ENCODE measurements around the gene C2orf81. TPM values are rescaled to one million over a fixed set of nuclear protein-coding genes. Genes with fewer than 3 reads are reported as not detected.

Gene C2orf81
- total RNA-seq, 1 donor from 2014 or later, result 6.0 TPM

GRCh38 chr2:74384051-74384450, 37.4 kb downstream of the C2orf81 start:
- no peak for TF ChIP-seq CTCF (IDR thresholded peaks at IDR 0.05; ENCODE audit: unreplicated experiment)
- H3K9me3 Mint-ChIP-seq, result no peaks in the 10 kb centered on the region
- no peak overlapping the region for H3K4me3 Mint-ChIP-seq
- no peak for DNase-seq (ENCODE audit: low spot score in 2 of 2, unreplicated experiment in 2 of 2)
- no peaks in the 10 kb centered on the region for H3K27me3 Mint-ChIP-seq (ENCODE audit: low read depth)
- H3K4me1 Mint-ChIP-seq, result peaks cover 10% of the 10 kb centered on the region
- no peaks in the 10 kb centered on the region for H3K36me3 Mint-ChIP-seq
- no peak overlapping the region for H3K27ac Mint-ChIP-seq

- Mint-ChIP-seq H3K27ac (no peak overlapping the region), H3K36me3 (no peaks in the 10 kb centered on the region), H3K27me3 (ENCODE audit: low read depth) (no peaks in the 10 kb centered on the region), H3K4me3 (no peak overlapping the region), H3K9me3 (no peaks in the 10 kb centered on the region), H3K4me1 (peaks cover 10% of the 10 kb centered on the region)
- no peak for DNase-seq (ENCODE audit: low spot score in 2 of 2, unreplicated experiment in 2 of 2)
- TF ChIP-seq CTCF (IDR thresholded peaks at IDR 0.05; ENCODE audit: unreplicated experiment), result no peak
Observed at GRCh38 chr2:74383254-74383653, 38.2 kb downstream of the C2orf81 start.

GRCh38 chr2:74381751-74382150, 39.7 kb downstream of the C2orf81 start:
- DNase-seq (ENCODE audit: low spot score in 2 of 2, unreplicated experiment in 2 of 2), result no peak
- H3K27me3 Mint-ChIP-seq (ENCODE audit: low read depth), result no peaks in the 10 kb centered on the region
- no peak overlapping the region for H3K4me3 Mint-ChIP-seq
- no peaks in the 10 kb centered on the region for H3K36me3 Mint-ChIP-seq
- no peak for TF ChIP-seq CTCF (IDR thresholded peaks at IDR 0.05; ENCODE audit: unreplicated experiment)
- no peaks in the 10 kb centered on the region for H3K9me3 Mint-ChIP-seq
- H3K27ac Mint-ChIP-seq, result no peak overlapping the region
- peaks cover 10% of the 10 kb centered on the region for H3K4me1 Mint-ChIP-seq

GRCh38 chr2:74379851-74380789, 41.3 kb downstream of the C2orf81 start, which contains the start of gene DCTN1:
Gene DCTN1 (minus strand): TSS chr2:74380311. CDS start chr2:74380037, 274 bp downstream.
- Mint-ChIP-seq H3K27me3 (ENCODE audit: low read depth) (no peaks in the 10 kb centered on the region), H3K36me3 (no peaks in the 10 kb centered on the region), H3K9me3 (no peaks in the 10 kb centered on the region), H3K4me1 (peaks cover 12% of the 10 kb centered on the region), H3K4me3 (peak within 1 kb of the TSS; percentile 49), H3K27ac (peak within 1 kb of the TSS; percentile 76)
- DNase-seq (ENCODE audit: low spot score in 2 of 2, unreplicated experiment in 2 of 2), result no peak
- no peak for TF ChIP-seq CTCF (IDR thresholded peaks at IDR 0.05; ENCODE audit: unreplicated experiment)

GRCh38 chr2:74378007-74378406, 43.4 kb downstream of the C2orf81 start:
- no peak for DNase-seq (ENCODE audit: low spot score in 2 of 2, unreplicated experiment in 2 of 2)
- no peak overlapping the region for H3K4me3 Mint-ChIP-seq
- no peak for TF ChIP-seq CTCF (IDR thresholded peaks at IDR 0.05; ENCODE audit: unreplicated experiment)
- H3K27me3 Mint-ChIP-seq (ENCODE audit: low read depth), result no peaks in the 10 kb centered on the region
- no peaks in the 10 kb centered on the region for H3K9me3 Mint-ChIP-seq
- no peaks in the 10 kb centered on the region for H3K36me3 Mint-ChIP-seq
- H3K4me1 Mint-ChIP-seq, result peaks cover 25% of the 10 kb centered on the region
- no peak overlapping the region for H3K27ac Mint-ChIP-seq

All from mesothelial cell of epicardium (in vitro differentiated cells).